SK-N-SH (cell line): ENCODE measurements around the gene TMEM63B. TPM values are rescaled to one million over a fixed set of nuclear protein-coding genes. Genes with fewer than 3 reads are reported as not detected.

Experiments used
- CTCF ChIA-PET: fragments of 300-600, 350-600 bp; formaldehyde crosslinking; extraction: SDS; loops from one replicate; lab custom pipeline; 2021; lab: Yijun Ruan, JAX
- POLR2A ChIA-PET: fragments of 350-600 bp; sonication (Branson Sonifier 250); formaldehyde crosslinking; extraction: SDS; loops from one replicate; lab custom pipeline; 2020; ENCODE audit warnings: antibody characterized with exemption, inconsistent platforms; lab: Yijun Ruan, JAX
- DNase-seq: peaks from one replicate; pipeline ENCODE4 v3.0.0; 2012
- H2AFZ ChIP-seq: fragments of 200-600 bp; sonication (generic); 2 replicates; pipeline ENCODE4 v1.8.1; 2016; ENCODE audit warnings: antibody characterized with exemption, mild to moderate bottlenecking, low read depth
- H3F3A ChIP-seq: fragments of 200-600 bp; sonication (generic); replicated peaks from 2 replicates; pipeline ENCODE3; 2016; ENCODE audit warnings: antibody characterized with exemption, mild to moderate bottlenecking; ENCODE audit not compliant: insufficient read depth
- H3K27ac ChIP-seq, 2 experiments: fragments of 200-500 bp in 1 of 2; fragments of 200-600 bp in 1 of 2; sonication (Bioruptor generic) in 1 of 2; sonication (generic), shearing (Covaris generic) in 1 of 2; 2 replicates each; pipeline versions ENCODE4 v1.5.1 to v1.6.1; 2014 to 2016; ENCODE audit warnings: low read depth in 2 of 2, inconsistent platforms in 1 of 2, low read length in 1 of 2, mild to moderate bottlenecking in 1 of 2, mixed read lengths in 1 of 2
- H3K27me3 ChIP-seq: fragments of 200-600 bp; sonication (generic), shearing (Covaris generic); 2 replicates; pipeline ENCODE4 v1.6.1; 2016; ENCODE audit warnings: mixed run types; ENCODE audit not compliant: insufficient read depth
- H3K36me3 ChIP-seq, 2 experiments: fragments of 200-500 bp in 1 of 2; fragments of 200-600 bp in 1 of 2; sonication (Bioruptor generic) in 1 of 2; sonication (generic) in 1 of 2; replicated peaks in 1 of 2; 2 replicates each; pipeline versions ENCODE3 to v1.5.1; 2014 to 2016; ENCODE audit warnings: low read length in 1 of 2, mild to moderate bottlenecking in 1 of 2; ENCODE audit not compliant: insufficient read depth in 2 of 2, control insufficient read depth in 1 of 2
- H3K4me1 ChIP-seq, 2 experiments: fragments of 200-500 bp in 1 of 2; fragments of 200-600 bp in 1 of 2; sonication (Bioruptor generic) in 1 of 2; sonication (generic), shearing (Covaris generic) in 1 of 2; 2 replicates each; pipeline versions ENCODE4 v1.5.1 to v1.6.1; 2014 to 2016; ENCODE audit warnings: low read depth in 1 of 2, low read length in 1 of 2, mixed run types in 1 of 2; ENCODE audit not compliant: insufficient read depth in 2 of 2, control insufficient read depth in 1 of 2
- H3K4me2 ChIP-seq: fragments of 200-600 bp; sonication (generic), shearing (Covaris generic); 2 replicates; pipeline ENCODE4 v1.6.1; 2017; ENCODE audit warnings: mixed run types
- H3K4me3 ChIP-seq, 2 experiments: fragments of 200-500 bp in 1 of 2; fragments of 200-600 bp in 1 of 2; sonication (Bioruptor generic) in 1 of 2; sonication (generic), shearing (Covaris generic) in 1 of 2; 2 replicates each; pipeline versions ENCODE4 v1.5.1 to v1.8.1; 2014 to 2016; ENCODE audit warnings: low read depth in 2 of 2, inconsistent platforms in 1 of 2, low read length in 1 of 2, mild to moderate bottlenecking in 1 of 2, mixed read lengths in 1 of 2, moderate library complexity in 1 of 2
- H3K79me2 ChIP-seq: fragments of 200-600 bp; sonication (generic); 2 replicates; pipeline ENCODE4 v1.8.1; 2017; ENCODE audit warnings: mild to moderate bottlenecking; ENCODE audit not compliant: insufficient read depth
- H3K9ac ChIP-seq: fragments of 200-600 bp; sonication (generic); 2 replicates; pipeline ENCODE4 v1.6.1; 2017; ENCODE audit warnings: mixed run types
- H3K9me2 ChIP-seq: fragments of 200-600 bp; sonication (generic); 2 replicates; pipeline ENCODE4 v1.6.1; 2017; ENCODE audit warnings: mixed run types
- H3K9me3 ChIP-seq: fragments of 200-600 bp; sonication (generic); 2 replicates; pipeline ENCODE4 v1.6.1; 2017; ENCODE audit warnings: mixed run types, mild to moderate bottlenecking, moderate library complexity
- H4K20me1 ChIP-seq: fragments of 200-600 bp; sonication (generic); 2 replicates; pipeline ENCODE4 v1.6.1; 2017; ENCODE audit warnings: mild to moderate bottlenecking, mixed run types; ENCODE audit not compliant: insufficient read depth
- CHD2 ChIP-seq: fragments of 150-350 bp; IDR thresholded peaks from 2 replicates; pipeline ENCODE4 v1.6.1; 2018; ENCODE audit warnings: low read length; ENCODE audit not compliant: partially characterized antibody
- ELF1 ChIP-seq: IDR thresholded peaks from 2 replicates; pipeline ENCODE4 v1.4.0; 2012
- EP300 ChIP-seq, 2 experiments: IDR thresholded peaks; 2 replicates each; pipeline versions ENCODE4 v1.4.0 to v1.6.1; 2012; ENCODE audit warnings: borderline replicate concordance in 1 of 2, low read depth in 1 of 2, low read length in 1 of 2
- EZH2phosphoT487 ChIP-seq: fragments of 200-600 bp; sonication (generic); IDR thresholded peaks from 2 replicates; pipeline ENCODE4 v1.6.1; 2017; ENCODE audit warnings: low read depth, mixed run types, mild to moderate bottlenecking, antibody characterized with exemption, moderate library complexity, borderline replicate concordance
- FOXJ3 ChIP-seq: sonication (generic); formaldehyde crosslinking; IDR thresholded peaks from 2 replicates; pipeline ENCODE4 v1.5.1; 2020; ENCODE audit warnings: mild to moderate bottlenecking, missing genetic modification reagents
- FOXM1 ChIP-seq: IDR thresholded peaks from 2 replicates; pipeline ENCODE4 v1.4.0; 2012; ENCODE audit warnings: low read depth, mild to moderate bottlenecking
- GABPA ChIP-seq: IDR thresholded peaks from 2 replicates; pipeline ENCODE4 v1.4.0; 2012; ENCODE audit warnings: low read depth, mild to moderate bottlenecking
- GATA2 ChIP-seq: sonication (generic); formaldehyde crosslinking; IDR thresholded peaks from 2 replicates; pipeline ENCODE4 v1.5.0; 2020; ENCODE audit warnings: mild to moderate bottlenecking, missing genetic modification reagents
- MXI1 ChIP-seq: IDR thresholded peaks from 2 replicates; pipeline ENCODE4 v1.6.1; 2012; ENCODE audit warnings: mild to moderate bottlenecking, low read depth, low read length, improper control_type of control experiment
- NFIC ChIP-seq: IDR thresholded peaks from 2 replicates; pipeline ENCODE4 v1.4.0; 2012; ENCODE audit warnings: borderline replicate concordance
- POLR2AphosphoS5 ChIP-seq: IDR thresholded peaks from 2 replicates; pipeline ENCODE4 v1.6.1; 2012; ENCODE audit warnings: low read depth, low read length
- RCOR1 ChIP-seq: fragments of 150-350 bp; IDR thresholded peaks from 2 replicates; pipeline ENCODE4 v1.6.1; 2017; ENCODE audit warnings: antibody characterized with exemption, low read length
- REST ChIP-seq: IDR thresholded peaks from 2 replicates; pipeline ENCODE4 v1.6.1; 2012; ENCODE audit warnings: mild to moderate bottlenecking, low read depth, low read length, moderate library complexity
- RFX5 ChIP-seq: IDR thresholded peaks from 2 replicates; pipeline ENCODE4 v1.6.1; 2012; ENCODE audit warnings: mild to moderate bottlenecking, improper control_type of control experiment, low read length
- RXRA ChIP-seq: IDR thresholded peaks from 2 replicates; pipeline ENCODE4 v1.4.0; 2012; ENCODE audit warnings: low read depth, mild to moderate bottlenecking, borderline replicate concordance
- SIN3A ChIP-seq: IDR thresholded peaks from 2 replicates; pipeline ENCODE4 v1.6.1; 2012; ENCODE audit warnings: low read depth, mild to moderate bottlenecking, low read length, moderate library complexity, borderline replicate concordance
- SMC3 ChIP-seq: IDR thresholded peaks from 2 replicates; pipeline ENCODE4 v1.6.1; 2012; ENCODE audit warnings: low read depth, low read length, improper control_type of control experiment
- YY1 ChIP-seq: IDR thresholded peaks from 2 replicates; pipeline ENCODE4 v1.4.0; 2012; ENCODE audit warnings: low read depth, mild to moderate bottlenecking
- WGBS: methylation state at CpG from one replicate; pipeline ENCODE4 v1.1.6; 2017; ENCODE audit warnings: low lambda C conversion rate; 5-methylcytosine and 5-hydroxymethylcytosine counted together
- polyA plus RNA-seq, 3 experiments: library from polyadenylated mRNA; depleted of rRNA; stranded (reverse); fragments of >200 nt; gene quantifications; 2 replicates each; pipeline ENCODE4 v1.2.3, GENCODE V29; 2012
- TF ChIP-seq, protein P1 (sequence below): fragments of 200-600 bp; sonication (generic); IDR thresholded peaks from 2 replicates; pipeline ENCODE4 v1.6.1; 2017; ENCODE audit warnings: antibody characterized with exemption, mild to moderate bottlenecking, moderate library complexity
- TF ChIP-seq, protein P2 (sequence below): IDR thresholded peaks from 2 replicates; pipeline ENCODE4 v1.4.0; 2012; ENCODE audit warnings: low read depth
- TF ChIP-seq, protein P3 (sequence below): fragments of 150-350 bp; IDR thresholded peaks from 2 replicates; pipeline ENCODE4 v1.6.1; 2016; ENCODE audit warnings: mild to moderate bottlenecking, low read depth, low read length

The TMEM63B gene
- polyA plus RNA-seq, 1 of the 3 experiments (the other 2 are of a cell fraction): 52.7 TPM

GRCh38 chr6:44081753-44082152 lies 45.6 kb upstream of the TMEM63B start (continued):
- no peak for TF ChIP-seq EZH2phosphoT487
- TF ChIP-seq, all 33 proteins: peak for 0

DNA sequence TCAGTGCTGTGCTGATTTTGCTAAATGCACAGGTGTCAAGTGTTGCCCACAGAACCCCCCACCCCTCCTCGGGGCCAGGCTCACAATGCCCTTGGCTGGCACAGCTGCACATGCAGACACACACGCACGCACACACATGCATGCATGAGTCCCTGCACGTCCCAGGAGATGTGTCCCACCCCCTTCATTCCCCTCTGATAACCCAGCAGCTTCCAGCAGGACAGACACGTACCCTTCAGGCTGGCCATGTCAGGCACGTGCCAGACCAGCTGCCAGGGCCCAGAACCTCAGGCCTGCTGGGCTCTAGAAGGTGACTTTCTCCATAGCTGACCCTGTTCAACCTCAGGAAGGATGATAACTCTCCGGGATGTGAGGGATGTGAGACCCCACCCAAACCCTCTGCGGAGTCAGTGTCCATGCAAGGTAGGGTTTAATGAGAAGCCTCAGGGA lies 44.5 kb upstream of the TMEM63B start:
- Histone ChIP-seq H3K4me2 (no peak overlapping the region), H3K27ac (peak overlapping the region in 1 of 2 experiments; percentile 87; a peak in 2 of 4 replicates), H3F3A (no peaks in the 10 kb centered on the region), H3K9me3 (no peaks in the 10 kb centered on the region), H3K9me2 (no peaks in the 10 kb centered on the region), H3K79me2 (no peaks in the 10 kb centered on the region), H3K9ac (no peak overlapping the region), H3K4me1 (peaks cover 0 to 73% of the 10 kb centered on the region in 2 experiments; a peak in 2 of 4 replicates), H4K20me1 (no peaks in the 10 kb centered on the region), H3K36me3 (no peaks in the 10 kb centered on the region), H3K27me3 (no peaks in the 10 kb centered on the region), H3K4me3 (no peak overlapping the region), H2AFZ (no peak overlapping the region)
- POLR2A ChIA-PET: interaction anchor here (1.0 to 2.1 kb wide), 11 partner anchors 9 to 453 kb away, joined by 3 to 16 read pairs (median 5); partner anchors contain the start of genes GTPBP2 and VEGFA
- peak; percentile 63 for DNase-seq
- no peak for TF ChIP-seq POLR2AphosphoS5
- 0 out of 2 replicates have a peak, but pooled peaks have one; percentile 74 for TF ChIP-seq FOXJ3 (CRISPR knock-in tag)
- TF ChIP-seq MXI1: peak; percentile 66; the same call in 1 of the 2 replicates
- no peak for TF ChIP-seq GABPA
- no peak for TF ChIP-seq RCOR1
- peak; percentile 21 for TF ChIP-seq CHD2
- TF ChIP-seq, protein P1, sequence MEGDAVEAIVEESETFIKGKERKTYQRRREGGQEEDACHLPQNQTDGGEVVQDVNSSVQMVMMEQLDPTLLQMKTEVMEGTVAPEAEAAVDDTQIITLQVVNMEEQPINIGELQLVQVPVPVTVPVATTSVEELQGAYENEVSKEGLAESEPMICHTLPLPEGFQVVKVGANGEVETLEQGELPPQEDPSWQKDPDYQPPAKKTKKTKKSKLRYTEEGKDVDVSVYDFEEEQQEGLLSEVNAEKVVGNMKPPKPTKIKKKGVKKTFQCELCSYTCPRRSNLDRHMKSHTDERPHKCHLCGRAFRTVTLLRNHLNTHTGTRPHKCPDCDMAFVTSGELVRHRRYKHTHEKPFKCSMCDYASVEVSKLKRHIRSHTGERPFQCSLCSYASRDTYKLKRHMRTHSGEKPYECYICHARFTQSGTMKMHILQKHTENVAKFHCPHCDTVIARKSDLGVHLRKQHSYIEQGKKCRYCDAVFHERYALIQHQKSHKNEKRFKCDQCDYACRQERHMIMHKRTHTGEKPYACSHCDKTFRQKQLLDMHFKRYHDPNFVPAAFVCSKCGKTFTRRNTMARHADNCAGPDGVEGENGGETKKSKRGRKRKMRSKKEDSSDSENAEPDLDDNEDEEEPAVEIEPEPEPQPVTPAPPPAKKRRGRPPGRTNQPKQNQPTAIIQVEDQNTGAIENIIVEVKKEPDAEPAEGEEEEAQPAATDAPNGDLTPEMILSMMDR: no peak
- no peak for TF ChIP-seq EZH2phosphoT487
- TF ChIP-seq NFIC: no peak
- TF ChIP-seq REST: no peak
- TF ChIP-seq SMC3: no peak
- TF ChIP-seq ELF1: no peak
- TF ChIP-seq EP300 (IDR thresholded peaks at IDR 0.05; ENCODE audit: borderline replicate concordance in 1 of 2, low read depth in 1 of 2, low read length in 1 of 2): peak in 1 of 2 experiments; percentile 60; a peak in 1 of 4 replicates
- TF ChIP-seq, protein P2, sequence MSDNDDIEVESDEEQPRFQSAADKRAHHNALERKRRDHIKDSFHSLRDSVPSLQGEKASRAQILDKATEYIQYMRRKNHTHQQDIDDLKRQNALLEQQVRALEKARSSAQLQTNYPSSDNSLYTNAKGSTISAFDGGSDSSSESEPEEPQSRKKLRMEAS: no peak
- TF ChIP-seq GATA2 (CRISPR knock-in tag): peak; percentile 60; the same call in 1 of the 2 replicates
- TF ChIP-seq RFX5: 0 out of 2 replicates have a peak, but pooled peaks have one; percentile 7
- TF ChIP-seq RXRA: no peak
- no peak for TF ChIP-seq YY1
- TF ChIP-seq, protein P3, sequence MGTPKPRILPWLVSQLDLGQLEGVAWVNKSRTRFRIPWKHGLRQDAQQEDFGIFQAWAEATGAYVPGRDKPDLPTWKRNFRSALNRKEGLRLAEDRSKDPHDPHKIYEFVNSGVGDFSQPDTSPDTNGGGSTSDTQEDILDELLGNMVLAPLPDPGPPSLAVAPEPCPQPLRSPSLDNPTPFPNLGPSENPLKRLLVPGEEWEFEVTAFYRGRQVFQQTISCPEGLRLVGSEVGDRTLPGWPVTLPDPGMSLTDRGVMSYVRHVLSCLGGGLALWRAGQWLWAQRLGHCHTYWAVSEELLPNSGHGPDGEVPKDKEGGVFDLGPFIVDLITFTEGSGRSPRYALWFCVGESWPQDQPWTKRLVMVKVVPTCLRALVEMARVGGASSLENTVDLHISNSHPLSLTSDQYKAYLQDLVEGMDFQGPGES: no peak
- no peak for TF ChIP-seq FOXM1
- no peak for TF ChIP-seq SIN3A
- 82% methylated on average over 4 of the region's 8 CpGs for WGBS
- CTCF ChIA-PET: interaction anchor here (0.7 to 12.1 kb wide), 14 partner anchors 8 to 416 kb away, joined by 3 to 212 read pairs (median 4); partner anchors contain the start of gene VEGFA
